SK-N-SH (cell line): ENCODE results near the gene CLASRP.

ENCODE experiments used
- CTCF ChIP-seq: fragments of 200-600 bp; sonication (generic); IDR thresholded peaks from 2 replicates; pipeline ENCODE4 v1.6.1; 2017; ENCODE audit warnings: antibody characterized with exemption, mild to moderate bottlenecking, moderate library complexity
- EP300 ChIP-seq, 2 experiments: IDR thresholded peaks; 2 replicates each; pipeline versions ENCODE4 v1.4.0 to v1.6.1; 2012; ENCODE audit warnings: borderline replicate concordance in 1 of 2, low read depth in 1 of 2, low read length in 1 of 2
- FOXJ3 ChIP-seq: sonication (generic); formaldehyde crosslinking; IDR thresholded peaks from 2 replicates; pipeline ENCODE4 v1.5.1; 2020; ENCODE audit warnings: mild to moderate bottlenecking, missing genetic modification reagents
- JUND ChIP-seq: IDR thresholded peaks from 2 replicates; pipeline ENCODE4 v1.4.0; 2012
- MXI1 ChIP-seq: IDR thresholded peaks from 2 replicates; pipeline ENCODE4 v1.6.1; 2012; ENCODE audit warnings: mild to moderate bottlenecking, low read depth, low read length, improper control_type of control experiment
- PBX3 ChIP-seq: IDR thresholded peaks from 2 replicates; pipeline ENCODE4; 2012
- POLR2AphosphoS5 ChIP-seq: IDR thresholded peaks from 2 replicates; pipeline ENCODE4 v1.6.1; 2012; ENCODE audit warnings: low read depth, low read length
- RCOR1 ChIP-seq: fragments of 150-350 bp; IDR thresholded peaks from 2 replicates; pipeline ENCODE4 v1.6.1; 2017; ENCODE audit warnings: antibody characterized with exemption, low read length
- REST ChIP-seq: IDR thresholded peaks from 2 replicates; pipeline ENCODE4 v1.6.1; 2012; ENCODE audit warnings: mild to moderate bottlenecking, low read depth, low read length, moderate library complexity
- TAF1 ChIP-seq: IDR thresholded peaks from 2 replicates; pipeline ENCODE4 v1.6.1; 2012; ENCODE audit warnings: low read depth, mild to moderate bottlenecking, low read length, moderate library complexity, borderline replicate concordance
- YY1 ChIP-seq: IDR thresholded peaks from 2 replicates; pipeline ENCODE4 v1.4.0; 2012; ENCODE audit warnings: low read depth, mild to moderate bottlenecking
- TF ChIP-seq, protein P1 (sequence below): IDR thresholded peaks from 2 replicates; pipeline ENCODE4 v1.4.0; 2012; ENCODE audit warnings: low read depth, borderline replicate concordance
- TF ChIP-seq, protein P2 (sequence below): IDR thresholded peaks from 2 replicates; pipeline ENCODE4 v1.4.0; 2012; ENCODE audit warnings: low read depth

DNA sequence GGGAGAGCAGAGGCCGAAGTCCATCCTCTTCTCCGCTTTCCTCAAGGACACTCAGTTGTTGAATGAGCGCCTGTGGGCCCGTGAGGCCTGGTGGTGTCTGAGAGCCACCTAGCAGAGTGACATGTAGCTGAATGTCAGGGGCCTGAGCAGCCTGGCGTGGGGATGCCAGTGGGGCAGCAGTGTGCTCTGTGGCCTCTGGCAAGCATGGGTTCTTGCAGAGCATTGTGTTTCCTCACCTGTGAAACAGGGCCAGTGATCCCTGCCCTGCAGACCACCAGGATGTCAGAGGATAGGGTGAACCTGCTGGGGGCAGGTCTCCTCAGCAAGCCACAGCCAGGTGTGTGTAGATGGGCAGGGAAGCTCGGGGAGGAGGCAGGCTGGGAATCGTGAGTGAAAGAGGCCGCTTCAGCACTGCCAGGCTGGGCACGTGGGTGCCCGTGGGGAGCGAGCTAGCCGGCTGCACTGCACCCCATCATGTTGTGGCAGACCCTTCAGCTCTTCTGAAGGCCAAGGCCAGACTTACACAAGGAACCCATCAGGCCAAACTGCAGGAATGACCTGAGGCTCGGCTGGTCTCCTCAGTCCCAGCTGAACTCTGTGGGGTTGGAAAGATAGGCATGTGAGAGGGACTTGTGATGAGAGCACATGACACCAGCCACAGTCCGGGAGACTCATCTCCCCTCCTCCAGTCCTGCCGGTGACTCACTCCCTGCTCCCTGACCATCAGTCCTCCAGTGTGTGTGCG is 59.1 kb downstream of the CLASRP start:
- no peak for TF ChIP-seq RCOR1
- no peak for TF ChIP-seq TAF1
- TF ChIP-seq FOXJ3 = no peak
- TF ChIP-seq, protein P1, sequence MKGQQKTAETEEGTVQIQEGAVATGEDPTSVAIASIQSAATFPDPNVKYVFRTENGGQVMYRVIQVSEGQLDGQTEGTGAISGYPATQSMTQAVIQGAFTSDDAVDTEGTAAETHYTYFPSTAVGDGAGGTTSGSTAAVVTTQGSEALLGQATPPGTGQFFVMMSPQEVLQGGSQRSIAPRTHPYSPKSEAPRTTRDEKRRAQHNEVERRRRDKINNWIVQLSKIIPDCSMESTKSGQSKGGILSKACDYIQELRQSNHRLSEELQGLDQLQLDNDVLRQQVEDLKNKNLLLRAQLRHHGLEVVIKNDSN = peak; percentile 75; the same call in 1 of the 2 replicates
- no peak for TF ChIP-seq EP300 (IDR thresholded peaks at IDR 0.05; ENCODE audit: borderline replicate concordance in 1 of 2, low read depth in 1 of 2, low read length in 1 of 2)
- no peak for TF ChIP-seq CTCF
- TF ChIP-seq POLR2AphosphoS5 = no peak
- no peak for TF ChIP-seq YY1
- TF ChIP-seq JUND = peak; percentile 87
- TF ChIP-seq MXI1 = no peak
- TF ChIP-seq PBX3 = peak; percentile 47; the same call in 1 of the 2 replicates
- no peak for TF ChIP-seq REST
- TF ChIP-seq, protein P2, sequence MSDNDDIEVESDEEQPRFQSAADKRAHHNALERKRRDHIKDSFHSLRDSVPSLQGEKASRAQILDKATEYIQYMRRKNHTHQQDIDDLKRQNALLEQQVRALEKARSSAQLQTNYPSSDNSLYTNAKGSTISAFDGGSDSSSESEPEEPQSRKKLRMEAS = peak; percentile 88
